T-helper 2 cell treated with Interferon-gamma antibody and Interleukin-4, amounts not matched to agents 100 ng/mL and 5 ng/mL, for 36 hours (primary cell): ENCODE data around the gene KAZN. TPM values are rescaled to one million over a fixed set of nuclear protein-coding genes. Genes with fewer than 3 reads are reported as not detected.

ENCODE experiments used
- intact Hi-C: fragments of 100-400 bp; cut with micrococcal nuclease; formaldehyde crosslinking; loops from one replicate; pipeline ENCODE4 v1.15.1; 2023
- total RNA-seq: library from RNA; stranded (reverse); gene quantifications from 2 replicates; pipeline ENCODE4 v1.2.3, GENCODE V29; 2022

KAZN gene
- total RNA-seq, 1 donor from 2014 or later: 0.48 TPM

DNA sequence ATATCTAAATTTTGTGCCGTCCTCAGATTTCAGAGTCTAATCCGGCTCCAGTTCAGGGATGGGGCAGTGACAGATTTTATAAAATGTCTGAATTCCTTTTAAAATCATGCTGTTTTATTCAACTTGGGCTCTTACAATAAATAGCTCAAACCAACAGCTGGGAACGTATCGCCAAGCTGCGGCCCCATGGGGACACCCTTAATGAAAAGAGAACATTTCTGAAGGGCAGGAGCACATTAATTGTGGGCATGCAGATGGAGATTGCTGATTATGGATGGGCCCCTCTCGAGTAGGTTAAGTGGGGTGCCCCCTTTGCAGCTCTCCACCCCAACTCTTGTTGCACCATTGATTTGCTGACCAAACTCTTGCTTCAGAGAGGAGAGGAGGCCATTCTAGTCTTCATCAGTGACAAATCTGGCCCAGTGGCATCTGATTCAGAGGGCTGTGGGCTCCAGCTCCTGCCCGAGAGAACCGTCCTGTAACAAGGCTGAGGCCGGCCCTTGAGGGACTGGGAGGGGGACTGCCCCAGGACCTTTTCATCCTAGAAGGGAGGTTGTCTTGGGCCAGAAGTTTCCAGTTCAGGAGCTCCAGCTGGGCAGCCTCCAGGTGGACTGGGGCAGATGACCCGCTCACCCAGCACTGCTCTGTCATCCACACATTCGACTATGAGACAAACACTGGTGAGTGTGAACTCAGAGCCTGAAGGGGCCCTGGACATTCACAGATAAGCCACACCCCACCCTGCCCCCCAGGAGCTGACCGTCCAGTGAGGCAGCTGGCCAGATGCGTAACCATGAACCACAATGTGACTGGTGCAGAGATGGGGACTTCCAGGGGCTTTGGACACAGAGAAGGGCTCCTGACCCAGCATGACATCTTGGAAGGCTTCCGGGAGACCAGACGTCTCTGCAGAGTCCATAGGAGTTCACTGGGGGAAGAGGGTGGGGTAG lies 500.0 kb downstream of the KAZN start:
- intact Hi-C loops: no loop called here

DNA sequence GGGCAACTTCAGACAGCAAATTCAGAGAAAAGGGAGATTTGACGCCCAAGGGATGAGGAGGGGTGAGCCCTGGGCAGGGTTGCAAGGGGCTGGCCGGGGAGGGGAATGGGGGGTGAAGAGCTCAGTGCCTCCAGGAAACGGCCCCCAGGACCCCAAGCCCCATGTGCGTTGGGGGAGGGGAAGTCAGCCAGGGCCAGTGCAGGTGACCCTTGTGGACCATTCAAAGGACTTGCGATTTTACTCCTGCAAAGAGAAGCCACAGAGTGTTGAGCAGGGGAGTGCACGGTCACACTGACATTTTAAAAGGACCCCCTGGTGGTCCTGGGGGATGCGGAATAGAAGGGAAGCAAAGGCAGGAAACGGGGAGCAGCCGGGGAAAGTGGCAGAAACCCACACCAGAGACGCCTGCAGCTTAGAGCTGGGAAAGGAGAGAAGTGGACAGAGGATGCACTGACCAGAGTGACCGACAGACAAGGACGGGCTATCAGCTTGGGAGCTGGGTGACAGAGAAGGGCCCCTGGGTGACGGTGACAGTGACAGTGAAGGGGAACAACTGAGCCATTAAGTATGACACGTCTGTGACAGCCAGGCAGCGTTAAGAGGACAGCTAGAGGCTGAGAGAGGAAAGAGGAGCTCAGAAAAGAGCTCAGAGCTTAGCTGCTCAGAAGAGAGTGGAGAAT lies 501.1 kb downstream of the KAZN start:
- intact Hi-C loops: no loop called here

DNA sequence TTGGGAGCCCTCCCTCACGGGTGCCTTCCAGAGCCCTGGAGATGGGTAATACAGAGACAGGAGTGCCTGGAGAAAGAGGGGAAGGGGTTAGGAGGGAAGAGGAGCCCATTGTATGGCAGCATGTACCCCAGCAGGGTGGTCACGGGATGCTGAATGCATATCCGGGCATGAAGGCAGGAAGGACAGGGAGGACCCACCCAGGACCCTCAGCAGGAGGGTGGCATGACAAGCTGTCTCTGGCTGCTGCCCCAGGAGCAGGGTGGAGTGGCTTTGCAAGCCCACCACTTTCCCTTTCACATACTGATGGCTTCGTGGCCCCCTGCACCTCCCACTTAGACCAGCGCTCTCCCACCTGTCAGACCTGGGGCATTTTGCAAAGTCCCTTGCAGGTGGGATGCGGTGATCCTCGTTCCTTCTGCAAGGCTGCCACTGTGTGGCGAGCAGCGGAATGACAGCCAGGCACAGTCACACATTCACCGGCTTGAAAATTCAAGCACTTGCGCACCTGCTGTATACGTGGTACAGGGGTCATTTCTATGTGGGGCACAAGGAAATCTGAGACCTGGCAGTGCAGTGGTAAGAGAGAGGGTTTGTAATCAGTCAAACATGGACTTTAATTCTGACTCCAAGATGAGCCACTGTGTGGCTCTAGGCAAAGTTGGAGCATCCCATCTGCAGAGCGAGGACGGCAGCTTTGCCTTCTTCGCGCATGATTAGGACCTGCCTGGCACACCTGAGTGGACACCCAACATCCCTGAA lies 501.8 kb downstream of the KAZN start:
- intact Hi-C loops: no loop called here

DNA sequence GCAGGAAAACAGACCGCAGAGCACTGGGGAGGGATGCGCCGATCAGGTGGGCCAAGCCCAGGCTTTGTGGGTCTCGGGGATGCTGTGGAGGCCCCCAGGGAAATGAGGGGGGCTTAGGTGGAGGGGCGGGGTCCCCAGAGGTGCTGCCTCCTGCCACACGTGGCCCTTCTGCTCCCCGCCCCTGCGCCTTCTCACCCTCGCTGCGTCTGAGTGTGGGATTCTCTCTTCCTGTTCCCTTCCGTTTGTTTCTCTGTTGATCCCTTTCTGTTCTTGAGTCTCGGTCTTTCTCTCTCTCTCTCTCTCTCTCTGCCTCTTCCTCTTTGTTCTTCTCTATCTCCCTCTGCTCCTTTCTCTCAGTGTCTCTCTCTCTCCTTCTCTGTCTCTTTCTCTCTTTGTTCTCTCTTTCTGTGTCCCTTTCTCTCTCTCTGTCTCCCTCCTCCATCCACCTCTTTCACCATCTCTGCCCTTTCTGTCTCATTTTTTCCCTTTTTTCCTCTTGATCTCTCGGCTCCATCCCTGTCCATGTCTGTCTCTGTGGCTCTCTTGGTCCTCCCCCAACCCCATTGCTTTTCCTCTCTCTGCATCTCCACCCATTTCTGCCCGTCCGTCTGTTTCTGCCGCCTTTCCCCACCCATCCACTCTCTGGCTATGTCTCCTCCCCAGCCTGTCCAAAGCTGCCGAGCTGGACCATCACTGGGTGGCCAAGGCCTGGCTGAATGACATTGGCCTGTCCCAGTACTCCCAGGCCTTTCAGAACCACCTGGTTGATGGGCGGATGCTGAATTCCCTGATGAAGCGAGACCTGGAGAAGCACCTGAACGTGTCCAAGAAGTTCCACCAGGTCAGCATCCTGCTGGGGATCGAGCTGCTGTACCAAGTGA lies 502.6 kb downstream of the KAZN start:
- intact Hi-C loops: no loop called here

DNA sequence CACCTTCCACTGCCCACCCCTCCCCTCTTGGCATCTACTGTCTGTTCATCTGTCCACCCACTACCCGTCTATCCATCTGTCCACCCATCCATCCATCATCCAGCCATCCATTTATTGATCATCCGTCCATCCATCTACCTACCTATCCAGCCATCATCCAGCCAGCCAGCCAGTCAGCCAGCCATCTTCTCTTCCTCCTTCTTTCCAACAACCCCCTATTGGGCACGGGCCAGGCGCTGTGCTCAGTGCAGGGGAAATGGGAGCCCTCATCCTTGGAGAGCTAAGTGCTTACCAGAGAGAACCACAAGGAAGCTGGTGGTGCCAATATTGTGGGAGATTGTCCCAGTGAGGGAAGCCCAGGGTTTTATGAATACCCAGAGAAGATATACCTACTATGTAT lies 503.3 kb downstream of the KAZN start:
- intact Hi-C loops: no loop called here

- intact Hi-C loops: no loop called here
Measured at GRCh38 chr1:15102646-15103045, 504.2 kb downstream of the KAZN start.

DNA sequence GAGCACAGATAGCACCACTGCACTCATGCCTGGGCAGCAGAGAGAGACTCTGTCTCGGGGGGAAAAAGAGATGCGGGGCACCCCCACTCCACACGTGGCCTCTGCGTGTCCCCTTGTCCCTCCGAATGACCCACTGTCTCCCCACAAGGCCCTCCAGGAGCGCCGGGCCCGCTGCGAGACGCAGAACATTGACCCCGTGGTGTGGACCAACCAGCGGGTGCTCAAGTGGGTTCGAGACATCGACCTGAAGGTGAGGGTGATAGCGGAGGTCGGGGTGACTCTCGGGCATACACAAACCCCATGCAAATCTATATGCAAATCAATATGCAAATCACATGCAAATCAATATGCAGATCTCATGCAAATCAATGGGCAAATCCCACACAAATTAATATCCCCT lies 504.7 kb downstream of the KAZN start:
- intact Hi-C loops: no loop called here

- intact Hi-C loops: no loop called here
Measured at GRCh38 chr1:15103906-15104305, 505.4 kb downstream of the KAZN start.

GRCh38 chr1:15104768-15105167 lies 506.3 kb downstream of the KAZN start:
- intact Hi-C loops: no loop called here

- intact Hi-C loops: no loop called here
Measured at GRCh38 chr1:15106608-15107007, 508.1 kb downstream of the KAZN start.

GRCh38 chr1:15107058-15107687 lies 508.7 kb downstream of the KAZN start:
- intact Hi-C loops: no loop called here

DNA sequence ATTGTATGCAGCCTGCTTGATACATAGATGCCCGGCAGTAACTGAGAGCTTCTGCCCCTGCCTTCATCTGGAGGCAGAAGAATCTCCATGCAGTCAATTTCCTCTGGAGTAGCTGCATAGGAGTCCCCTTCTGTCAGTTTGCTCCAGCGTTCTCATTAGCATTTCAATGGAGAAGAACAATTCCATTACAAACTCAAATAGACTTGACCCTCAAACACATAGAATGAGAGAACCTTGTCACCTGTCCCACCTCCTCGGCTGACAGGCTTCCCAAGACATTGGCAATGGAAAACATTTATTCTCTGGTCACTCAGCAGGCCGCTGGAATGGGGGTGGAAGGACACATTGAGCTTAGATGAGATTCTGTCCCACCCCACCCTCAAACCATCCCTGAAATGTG lies 509.4 kb downstream of the KAZN start:
- intact Hi-C loops: no loop called here

- intact Hi-C loops: no loop called here
Measured at GRCh38 chr1:15110128-15110866, 511.8 kb downstream of the KAZN start.

- intact Hi-C loops: no loop called here
Measured at GRCh38 chr1:15110867-15111230, 512.4 kb downstream of the KAZN start.

- intact Hi-C loops: no loop called here
Measured at GRCh38 chr1:15113146-15113545, 514.7 kb downstream of the KAZN start.

- intact Hi-C loops: no loop called here
Measured at GRCh38 chr1:15114884-15115283, 516.4 kb downstream of the KAZN start.

- intact Hi-C loops: no loop called here
Measured at GRCh38 chr1:15115542-15116330, 517.3 kb downstream of the KAZN start.

DNA sequence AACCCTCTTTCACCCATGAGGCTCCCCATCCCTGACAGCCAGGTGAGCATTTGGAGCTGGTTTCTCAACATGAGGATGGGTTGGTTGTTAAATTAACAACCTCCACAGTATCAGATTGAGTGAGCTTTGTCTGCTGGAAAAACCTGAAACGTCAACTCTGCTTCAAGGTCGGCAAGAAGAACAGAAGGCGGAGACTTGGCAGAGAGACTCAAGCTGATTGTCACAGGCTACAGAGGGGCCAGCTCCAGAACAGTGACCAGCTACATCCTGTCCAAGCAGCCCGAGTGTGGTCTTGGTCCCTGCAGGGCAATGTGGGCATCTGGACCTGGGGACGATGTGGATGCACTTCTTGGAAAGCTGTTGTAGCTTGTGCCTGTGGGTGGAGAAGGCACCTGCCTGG lies 518.5 kb downstream of the KAZN start:
- intact Hi-C loops: no loop called here
